IMR-90 (cell line): ENCODE measurements around the gene GABRP. TPM values are rescaled to one million over a fixed set of nuclear protein-coding genes. Genes with fewer than 3 reads are reported as not detected.
"Not testable (repeated sequence)": the region's sequence is repeated elsewhere in the genome, so short reads cannot be mapped to it uniquely, and the experiment has no call there.

Source experiments
- ATAC-seq: fragments of 200-7000 bp; cut with Tn5 transposase; 2 replicates; pipeline ENCODE4 v1.9.1; 2020; ENCODE audit warnings: low read depth, mild to moderate bottlenecking, moderate library complexity
- BruUV-seq: library from RNA; stranded (reverse); fragments of 400-500 nt; replicated peaks from 2 replicates; lab custom pipeline; 2021; lab: Mats Ljungman, UMichigan
- CTCF ChIA-PET: fragments of 300-600 bp; formaldehyde crosslinking; extraction: SDS; loops from one replicate; lab custom pipeline; 2021; ENCODE audit warnings: antibody characterized with exemption; lab: Yijun Ruan, JAX
- POLR2A ChIA-PET: fragments of 300-600 bp; sonication (Branson Sonifier 250); formaldehyde crosslinking; loops from one replicate; lab custom pipeline; 2022; ENCODE audit warnings: antibody characterized with exemption; ENCODE audit not compliant: unreplicated experiment; lab: Charles Lee
- DNase-seq: peaks from one replicate; pipeline ENCODE4 v3.0.0; 2013
- H2AFZ ChIP-seq: replicated peaks from 2 replicates; pipeline ENCODE3; 2013; ENCODE audit warnings: low read length, mild to moderate bottlenecking; ENCODE audit not compliant: poor library complexity
- H2AK5ac ChIP-seq: 2 replicates; pipeline ENCODE4 v1.6.1; 2013; ENCODE audit warnings: low read depth, low read length, inconsistent platforms
- H2AK9ac ChIP-seq: replicated peaks from 2 replicates; pipeline ENCODE3; 2013; ENCODE audit warnings: mild to moderate bottlenecking, low read depth, low read length, moderate library complexity; ENCODE audit not compliant: poor library complexity
- H2BK120ac ChIP-seq: 2 replicates; pipeline ENCODE4 v1.6.1; 2013; ENCODE audit warnings: low read depth, low read length, inconsistent platforms
- H2BK15ac ChIP-seq: 3 replicates; pipeline ENCODE4 v1.6.1; 2013; ENCODE audit warnings: low read depth, low read length, inconsistent platforms
- H2BK20ac ChIP-seq: 2 replicates; pipeline ENCODE4 v1.6.1; 2013; ENCODE audit warnings: low read depth, mild to moderate bottlenecking, inconsistent platforms, low read length, moderate library complexity
- H2BK5ac ChIP-seq: 2 replicates; pipeline ENCODE4 v1.6.1; 2013; ENCODE audit warnings: mild to moderate bottlenecking, low read depth, low read length, inconsistent platforms; ENCODE audit not compliant: poor library complexity, severe bottlenecking
- H3K14ac ChIP-seq: replicated peaks from 2 replicates; pipeline ENCODE4 v1.6.1; 2013; ENCODE audit warnings: low read depth, low read length, inconsistent platforms
- H3K18ac ChIP-seq: 2 replicates; pipeline ENCODE4 v1.6.1; 2013; ENCODE audit warnings: low read depth, low read length, control low read depth
- H3K23ac ChIP-seq: 2 replicates; pipeline ENCODE4 v1.6.1; 2013; ENCODE audit warnings: low read depth, low read length, inconsistent platforms
- H3K27ac ChIP-seq: 2 replicates; pipeline ENCODE4 v1.5.1; 2013; ENCODE audit warnings: mild to moderate bottlenecking, control low read depth, low read length; ENCODE audit not compliant: insufficient read depth
- H3K27me3 ChIP-seq: 2 replicates; pipeline ENCODE4 v1.6.1; 2013; ENCODE audit warnings: low read length; ENCODE audit not compliant: control insufficient read depth, insufficient read depth
- H3K36me3 ChIP-seq: 2 replicates; pipeline ENCODE4 v1.6.1; 2013; ENCODE audit warnings: low read length, mixed read lengths; ENCODE audit not compliant: control insufficient read depth, insufficient read depth
- H3K4ac ChIP-seq: 2 replicates; pipeline ENCODE4 v1.6.1; 2013; ENCODE audit warnings: low read depth, low read length, inconsistent platforms
- H3K4me1 ChIP-seq: 2 replicates; pipeline ENCODE4 v1.6.1; 2013; ENCODE audit warnings: low read length, mixed read lengths; ENCODE audit not compliant: control insufficient read depth, insufficient read depth
- H3K4me2 ChIP-seq: 2 replicates; pipeline ENCODE4 v1.6.1; 2013; ENCODE audit warnings: low read depth, mild to moderate bottlenecking, control low read depth, low read length, moderate library complexity
- H3K4me3 ChIP-seq: 2 replicates; pipeline ENCODE4 v1.5.1; 2013; ENCODE audit warnings: low read depth, mild to moderate bottlenecking, control low read depth, low read length, moderate library complexity; ENCODE audit not compliant: insufficient read depth
- H3K56ac ChIP-seq: 2 replicates; pipeline ENCODE4 v1.6.1; 2013; ENCODE audit warnings: low read length, inconsistent platforms; ENCODE audit not compliant: insufficient read depth; ENCODE audit errors: extremely low read depth
- H3K79me1 ChIP-seq, 2 experiments: 2 replicates each; pipeline ENCODE4 v1.6.1; 2013; ENCODE audit warnings: low read length in 2 of 2, inconsistent platforms in 1 of 2, low read depth in 1 of 2
- H3K9ac ChIP-seq: 2 replicates; pipeline ENCODE4 v1.6.1; 2013; ENCODE audit warnings: low read depth, low read length, control low read depth
- H3K9me1 ChIP-seq: 2 replicates; pipeline ENCODE4 v1.6.1; 2013; ENCODE audit warnings: low read length, inconsistent platforms; ENCODE audit not compliant: insufficient read depth
- H3K9me3 ChIP-seq: 2 replicates; pipeline ENCODE4 v1.6.1; 2013; ENCODE audit warnings: low read length; ENCODE audit not compliant: control insufficient read depth, insufficient read depth
- H4K20me1 ChIP-seq: 2 replicates; pipeline ENCODE4 v1.6.1; 2013; ENCODE audit warnings: low read length, inconsistent platforms; ENCODE audit not compliant: insufficient read depth
- H4K5ac ChIP-seq: 2 replicates; pipeline ENCODE4 v1.6.1; 2013; ENCODE audit warnings: mild to moderate bottlenecking, low read depth, low read length, control low read depth
- H4K8ac ChIP-seq, 2 experiments: 2 replicates each; pipeline ENCODE4 v1.6.1; 2013; ENCODE audit warnings: low read depth in 2 of 2, low read length in 2 of 2, control low read depth in 1 of 2, inconsistent platforms in 1 of 2
- H4K91ac ChIP-seq: 2 replicates; pipeline ENCODE4 v1.6.1; 2013; ENCODE audit warnings: low read depth, low read length, inconsistent platforms; ENCODE audit not compliant: insufficient read depth
- BHLHE40 ChIP-seq: fragments of 150-350 bp; IDR thresholded peaks from 2 replicates; pipeline ENCODE4 v1.6.1; 2016; ENCODE audit warnings: mild to moderate bottlenecking, low read depth, low read length
- RCOR1 ChIP-seq: IDR thresholded peaks from 2 replicates; pipeline ENCODE4 v1.6.1; 2012; ENCODE audit warnings: mild to moderate bottlenecking, low read length, improper control_type of control experiment; ENCODE audit not compliant: insufficient replicate concordance
- WGBS, 2 experiments: methylation state at CpG; one replicate each; pipeline versions ENCODE4 v1.1.5 to v1.1.7; 2013; ENCODE audit warnings: missing lambda C conversion rate in 2 of 2; ENCODE audit not compliant: insufficient read length in 1 of 2; ENCODE audit errors: extremely low coverage in 2 of 2; 5-methylcytosine and 5-hydroxymethylcytosine counted together
- dilution Hi-C: fragments of 300-500 bp; cut with HindIII; formaldehyde crosslinking; loops from one replicate; pipeline ENCODE4 v1.14.3; 2018; ENCODE audit warnings: low sequenced_read_pairs; ENCODE audit not compliant: unreplicated experiment
- in situ Hi-C: fragments of 300-500 bp; cut with MboI; formaldehyde crosslinking; loops from 3 replicates; pipeline ENCODE4 v1.14.3; 2019; ENCODE audit warnings: low sequenced_read_pairs, inconsistent platforms, mixed read lengths
- intact Hi-C: fragments of 100-400 bp; cut with micrococcal nuclease; formaldehyde crosslinking; loops from 2 replicates; pipeline ENCODE4 v1.10.0; 2022
- polyA plus RNA-seq, 3 experiments: library from polyadenylated mRNA; depleted of rRNA; stranded (reverse); fragments of >200 nt; gene quantifications; 2 replicates each; pipeline ENCODE4 v1.2.3, GENCODE V29; 2012; ENCODE audit warnings: low replicate concordance in 1 of 3
- total RNA-seq: library from RNA; depleted of rRNA; stranded (reverse); fragments of >200 nt; gene quantifications from 2 replicates; pipeline ENCODE4 v1.2.3, GENCODE V29; 2012

The GABRP gene
- total and polyA plus RNA-seq, 2 of the 4 experiments (the other 2 are of a cell fraction) = not detected

DNA sequence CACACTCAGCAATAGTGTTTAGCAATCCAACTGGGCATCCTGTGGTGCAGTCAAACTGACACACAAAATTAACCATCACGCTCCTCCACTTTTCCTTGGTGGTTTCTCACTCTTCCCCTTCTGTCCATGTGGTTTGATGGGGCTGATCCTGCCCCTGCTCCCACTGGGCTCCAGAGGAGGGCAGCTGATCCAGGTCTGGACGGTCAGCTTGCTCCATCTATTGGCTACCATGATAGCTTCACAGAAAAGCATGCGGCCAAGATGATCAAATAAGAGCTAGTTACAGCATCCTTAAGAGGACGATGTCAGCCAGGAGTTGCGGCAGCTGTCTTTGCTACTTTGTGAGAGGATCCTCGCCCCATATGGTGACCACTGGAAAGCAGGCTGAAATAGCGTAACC is 48.7 kb downstream of the GABRP start:
- no peak overlapping the region for H3K9ac ChIP-seq
- no peak overlapping the region for H2BK5ac ChIP-seq
- H2AK5ac ChIP-seq = no peak overlapping the region
- no peak overlapping the region for H3K4me2 ChIP-seq
- intact Hi-C loops (no loop called here), dilution Hi-C loops (no loop called here), in situ Hi-C loops (no loop called here)
- H2AFZ ChIP-seq = peak overlapping the region; percentile 32
- no peaks in the 10 kb centered on the region for H3K9me3 ChIP-seq
- no peak overlapping the region for H3K4ac ChIP-seq
- H3K56ac ChIP-seq = no peak overlapping the region
- H3K79me1 ChIP-seq = no peaks in the 10 kb centered on the region
- H2BK20ac ChIP-seq = no peak overlapping the region
- ATAC-seq (no peak), DNase-seq (no peak)
- H3K4me3 ChIP-seq = no peak overlapping the region
- no peak overlapping the region for H3K27ac ChIP-seq
- H3K27me3 ChIP-seq = no peaks in the 10 kb centered on the region
- no peak overlapping the region for H3K23ac ChIP-seq
- no peak overlapping the region for H2AK9ac ChIP-seq
- H3K4me1 ChIP-seq = no peaks in the 10 kb centered on the region
- ChIA-PET CTCF (no interaction called here), POLR2A (no interaction called here)
- H4K5ac ChIP-seq = no peak overlapping the region
- 72% methylated on average over 5 of the region's 7 CpGs; no CpG with 5 or more reads in 1 of the 2 experiments for WGBS, 2 experiments
- no peak overlapping the region for H2BK15ac ChIP-seq
- no peaks in the 10 kb centered on the region for H4K20me1 ChIP-seq
- no TSS peak for BruUV-seq
- no peak overlapping the region for H3K18ac ChIP-seq
- no peak overlapping the region for H2BK120ac ChIP-seq
- TF ChIP-seq RCOR1 = no peak
- TF ChIP-seq BHLHE40 = no peak
- no peak overlapping the region for H4K91ac ChIP-seq
- H3K14ac ChIP-seq = no peak overlapping the region
- H4K8ac ChIP-seq = no peak overlapping the region
- no peaks in the 10 kb centered on the region for H3K36me3 ChIP-seq
- no peaks in the 10 kb centered on the region for H3K9me1 ChIP-seq

DNA sequence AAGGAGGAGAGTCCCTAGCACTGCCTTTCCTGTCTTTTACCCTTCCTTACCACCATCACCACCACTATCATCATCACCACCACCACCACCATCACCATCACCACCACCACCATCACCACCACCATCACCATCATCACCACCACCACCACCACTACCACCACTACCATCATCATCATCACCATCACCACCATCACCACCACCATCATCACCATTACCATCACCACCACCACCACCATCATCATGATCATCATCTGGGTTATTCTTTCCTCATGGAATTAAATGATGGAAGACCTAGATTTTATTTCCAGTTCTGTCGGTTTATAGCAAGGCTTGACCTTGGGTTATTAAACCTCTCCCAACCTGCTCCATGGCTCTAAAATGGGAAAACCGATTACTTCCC is 50.5 kb downstream of the GABRP start:
- CTCF ChIA-PET, H2BK15ac ChIP-seq, H3K56ac ChIP-seq, H2AK5ac ChIP-seq, in situ Hi-C loops, H3K4ac ChIP-seq, H3K23ac ChIP-seq, H3K27me3 ChIP-seq, H3K9me3 ChIP-seq, H4K20me1 ChIP-seq, H3K9me1 ChIP-seq, H3K4me3 ChIP-seq, H2AFZ ChIP-seq, POLR2A ChIA-PET, H3K27ac ChIP-seq, DNase-seq, intact Hi-C loops, H3K14ac ChIP-seq, BruUV-seq, H4K8ac ChIP-seq, H3K79me1 ChIP-seq, H3K4me2 ChIP-seq, H4K5ac ChIP-seq, H4K91ac ChIP-seq, H2BK20ac ChIP-seq, H3K18ac ChIP-seq, H3K9ac ChIP-seq, H2BK120ac ChIP-seq, H2AK9ac ChIP-seq, dilution Hi-C loops, H3K36me3 ChIP-seq, ATAC-seq, H2BK5ac ChIP-seq, H3K4me1 ChIP-seq: not testable (repeated sequence)
- 29% methylated on average over 1 of the region's 2 CpGs; no CpG with 5 or more reads in 1 of the 2 experiments for WGBS, 2 experiments
